ENCODE measurements around the gene MYORG.

The MYORG gene

GRCh38 chr9:34384368-34385165 lies 7.9 kb upstream of the MYORG start:
- no peak for DNase-seq

- no peak for DNase-seq
These were observed 7.2 kb upstream of the MYORG start for GRCh38 chr9:34383904-34384303.

GRCh38 chr9:34382879-34383278 lies 6.2 kb upstream of the MYORG start:
- no peak for DNase-seq

- no peak for DNase-seq
These were observed 5.4 kb upstream of the MYORG start for GRCh38 chr9:34382054-34382453.

- DNase-seq = no peak
These were observed 4.6 kb upstream of the MYORG start for GRCh38 chr9:34381323-34381722.

- peak; percentile 29 for DNase-seq
These were observed 4.0 kb upstream of the MYORG start for GRCh38 chr9:34380511-34381315.

GRCh38 chr9:34380034-34380510 lies 3.4 kb upstream of the MYORG start:
- DNase-seq = no peak

GRCh38 chr9:34379334-34380033 lies 2.8 kb upstream of the MYORG start:
- peak; percentile 78 for DNase-seq

GRCh38 chr9:34378376-34379060 lies 1.8 kb upstream of the MYORG start:
- DNase-seq = no peak

- DNase-seq = peak; percentile 47
These were observed 677 bp upstream of the MYORG start for GRCh38 chr9:34377404-34377746.

GRCh38 chr9:34375901-34376595 lies 650 bp downstream of the MYORG start:
- DNase-seq = peak; percentile 40

GRCh38 chr9:34374905-34375552 lies 1.7 kb downstream of the MYORG start:
- no peak for DNase-seq

GRCh38 chr9:34374339-34374738 lies 2.4 kb downstream of the MYORG start:
- DNase-seq = no peak

- DNase-seq = no peak
These were observed 2.9 kb downstream of the MYORG start for GRCh38 chr9:34373749-34374148.

- DNase-seq = no peak
These were observed 4.2 kb downstream of the MYORG start for GRCh38 chr9:34372467-34373011.

- no peak for DNase-seq
These were observed 4.7 kb downstream of the MYORG start for GRCh38 chr9:34371886-34372466.

GRCh38 chr9:34370970-34371880 lies 5.5 kb downstream of the MYORG start:
- DNase-seq = no peak

GRCh38 chr9:34370335-34370969 lies 6.2 kb downstream of the MYORG start:
- no peak for DNase-seq

GRCh38 chr9:34369636-34370035 lies 7.1 kb downstream of the MYORG start:
- no peak for DNase-seq
